IPS DF 4.7 (cell line): ENCODE measurements around the gene TJP1.
"Not testable (repeated sequence)": the region's sequence is repeated elsewhere in the genome, so short reads cannot be mapped to it uniquely, and the experiment has no call there.

Experiments
- DNase-seq: peaks from one replicate; pipeline ENCODE4 v3.0.0-alpha.2; 2013; ENCODE audit warnings: low spot score; ENCODE audit errors: extremely low read depth

Gene TJP1

GRCh38 chr15:29800491-29801366 lies 21.5 kb downstream of the TJP1 start:
- no peak for DNase-seq

- no peak for DNase-seq
These were observed 22.4 kb downstream of the TJP1 start for GRCh38 chr15:29799859-29800258.

- DNase-seq = no peak
These were observed 26.7 kb downstream of the TJP1 start for GRCh38 chr15:29795610-29796009.

- no peak for DNase-seq
These were observed 29.7 kb downstream of the TJP1 start for GRCh38 chr15:29792426-29793159.

GRCh38 chr15:29790607-29791006 lies 31.7 kb downstream of the TJP1 start:
- DNase-seq = no peak

GRCh38 chr15:29789871-29790270 lies 32.4 kb downstream of the TJP1 start:
- no peak for DNase-seq

GRCh38 chr15:29788433-29789034 lies 33.7 kb downstream of the TJP1 start:
- no peak for DNase-seq

GRCh38 chr15:29787767-29788166 lies 34.5 kb downstream of the TJP1 start:
- DNase-seq = no peak

GRCh38 chr15:29785642-29786041 lies 36.6 kb downstream of the TJP1 start:
- DNase-seq = no peak

GRCh38 chr15:29785136-29785535 lies 37.1 kb downstream of the TJP1 start:
- DNase-seq = no peak

GRCh38 chr15:29784413-29784812 lies 37.9 kb downstream of the TJP1 start:
- DNase-seq = no peak

GRCh38 chr15:29782816-29783215 lies 39.5 kb downstream of the TJP1 start:
- DNase-seq = not testable (repeated sequence)

GRCh38 chr15:29778382-29778781 lies 43.9 kb downstream of the TJP1 start:
- no peak for DNase-seq

GRCh38 chr15:29776859-29777258 lies 45.4 kb downstream of the TJP1 start:
- DNase-seq = no peak

GRCh38 chr15:29774900-29775299 lies 47.4 kb downstream of the TJP1 start:
- no peak for DNase-seq

- DNase-seq = no peak
These were observed 48.5 kb downstream of the TJP1 start for GRCh38 chr15:29773816-29774215.

GRCh38 chr15:29773000-29773399 lies 49.3 kb downstream of the TJP1 start:
- no peak for DNase-seq

- DNase-seq = no peak
These were observed 51.5 kb downstream of the TJP1 start for GRCh38 chr15:29770796-29771195.

- no peak for DNase-seq
These were observed 56.3 kb downstream of the TJP1 start for GRCh38 chr15:29765898-29766527.

GRCh38 chr15:29765234-29765841 lies 56.9 kb downstream of the TJP1 start:
- no peak for DNase-seq

- DNase-seq = no peak
These were observed 62.7 kb downstream of the TJP1 start for GRCh38 chr15:29759596-29759995.
